HEK293 (cell line): ENCODE measurements around the gene PHACTR1.
A peak's percentile ranks its signal among the peaks of the same experiment; 100 is the strongest.

Experiments
- GFI1B ChIP-seq: fragments of 450-650 bp; formaldehyde crosslinking; IDR thresholded peaks from 2 replicates; pipeline ENCODE4 v1.5.1; 2016; ENCODE audit warnings: missing biosample characterization, missing genetic modification characterization
- GLIS1 ChIP-seq: fragments of 450-650 bp; formaldehyde crosslinking; IDR thresholded peaks from 2 replicates; pipeline ENCODE4 v1.5.1; 2016; ENCODE audit warnings: missing biosample characterization, missing genetic modification characterization
- HOXA7 ChIP-seq: sonication (generic); formaldehyde crosslinking; IDR thresholded peaks from 2 replicates; pipeline ENCODE4 v1.8.1; 2022; ENCODE audit warnings: missing genetic modification reagents, borderline replicate concordance
- IKZF3 ChIP-seq: fragments of 450-650 bp; IDR thresholded peaks from 2 replicates; pipeline ENCODE4 v1.5.0; 2018; ENCODE audit warnings: missing biosample characterization, mild to moderate bottlenecking, missing genetic modification characterization, moderate library complexity
- SP2 ChIP-seq: fragments of 450-650 bp; formaldehyde crosslinking; IDR thresholded peaks from 2 replicates; pipeline ENCODE4 v1.5.1; 2016; ENCODE audit warnings: missing biosample characterization, missing genetic modification characterization
- ZBTB20 ChIP-seq: fragments of 450-650 bp; formaldehyde crosslinking; IDR thresholded peaks from 2 replicates; pipeline ENCODE4 v1.5.1; 2016; ENCODE audit warnings: missing biosample characterization, missing genetic modification characterization
- ZNF23 ChIP-seq: fragments of 450-650 bp; formaldehyde crosslinking; IDR thresholded peaks from 2 replicates; pipeline ENCODE4 v1.5.1; 2016; ENCODE audit warnings: missing biosample characterization, missing genetic modification characterization, borderline replicate concordance
- ZNF266 ChIP-seq: fragments of 450-650 bp; formaldehyde crosslinking; IDR thresholded peaks from 2 replicates; pipeline ENCODE4 v1.5.1; 2016; ENCODE audit warnings: missing biosample characterization, missing genetic modification characterization, low read depth
- ZNF335 ChIP-seq: fragments of 450-650 bp; formaldehyde crosslinking; conservative IDR thresholded peaks from 2 replicates; pipeline ENCODE4 v1.5.1; 2016; ENCODE audit warnings: missing biosample characterization, missing genetic modification characterization
- ZNF404 ChIP-seq: fragments of 450-650 bp; formaldehyde crosslinking; IDR thresholded peaks from 2 replicates; pipeline ENCODE4 v1.5.1; 2017; ENCODE audit warnings: missing biosample characterization, missing genetic modification characterization
- ZNF423 ChIP-seq: fragments of 450-650 bp; formaldehyde crosslinking; IDR thresholded peaks from 2 replicates; pipeline ENCODE4 v1.5.1; 2016; ENCODE audit warnings: missing biosample characterization, missing genetic modification characterization
- ZNF48 ChIP-seq: fragments of 450-650 bp; formaldehyde crosslinking; IDR thresholded peaks from 2 replicates; pipeline ENCODE4 v1.5.1; 2016; ENCODE audit warnings: missing biosample characterization, missing genetic modification characterization
- ZNF501 ChIP-seq: fragments of 450-650 bp; formaldehyde crosslinking; IDR thresholded peaks from 2 replicates; pipeline ENCODE4 v1.5.1; 2016; ENCODE audit warnings: missing biosample characterization, missing genetic modification characterization
- ZNF544 ChIP-seq: fragments of 450-650 bp; formaldehyde crosslinking; IDR thresholded peaks from 2 replicates; pipeline ENCODE4 v1.5.0; 2017; ENCODE audit warnings: missing biosample characterization, missing genetic modification characterization
- ZNF585B ChIP-seq: fragments of 450-650 bp; formaldehyde crosslinking; IDR thresholded peaks from 2 replicates; pipeline ENCODE4 v1.5.1; 2016; ENCODE audit warnings: missing biosample characterization, missing genetic modification characterization
- ZNF830 ChIP-seq: fragments of 450-650 bp; IDR thresholded peaks from 2 replicates; pipeline ENCODE4 v1.5.0; 2018; ENCODE audit warnings: missing biosample characterization, missing genetic modification characterization, low read depth, mild to moderate bottlenecking, moderate library complexity
- ZNF843 ChIP-seq: fragments of 450-650 bp; formaldehyde crosslinking; IDR thresholded peaks from 2 replicates; pipeline ENCODE4 v1.5.1; 2016; ENCODE audit warnings: missing biosample characterization, missing genetic modification characterization
- TF ChIP-seq, protein P1 (sequence below): fragments of 450-650 bp; formaldehyde crosslinking; IDR thresholded peaks from 2 replicates; pipeline ENCODE4 v1.5.1; 2016; ENCODE audit warnings: missing biosample characterization, missing genetic modification characterization
- TF ChIP-seq, protein P2 (sequence below): fragments of 450-650 bp; formaldehyde crosslinking; IDR thresholded peaks from 2 replicates; pipeline ENCODE4 v1.5.1; 2016; ENCODE audit warnings: missing biosample characterization, missing genetic modification characterization, borderline replicate concordance
- TF ChIP-seq, protein P3 (sequence below): fragments of 450-650 bp; formaldehyde crosslinking; IDR thresholded peaks from 2 replicates; pipeline ENCODE4 v1.5.1; 2017; ENCODE audit warnings: missing biosample characterization, missing genetic modification characterization
- TF ChIP-seq, protein P4 (sequence below): fragments of 450-650 bp; formaldehyde crosslinking; IDR thresholded peaks from 2 replicates; pipeline ENCODE4 v1.5.1; 2016; ENCODE audit warnings: missing biosample characterization, missing genetic modification characterization
- TF ChIP-seq, protein P5 (sequence below): fragments of 450-650 bp; formaldehyde crosslinking; conservative IDR thresholded peaks from 2 replicates; pipeline ENCODE4 v1.5.1; 2016; ENCODE audit warnings: low read depth, missing biosample characterization, missing genetic modification characterization
- TF ChIP-seq, protein P6 (sequence below): fragments of 450-650 bp; IDR thresholded peaks from 2 replicates; pipeline ENCODE4 v1.5.1; 2018; ENCODE audit warnings: missing biosample characterization, mild to moderate bottlenecking, missing genetic modification characterization

PHACTR1 gene

DNA sequence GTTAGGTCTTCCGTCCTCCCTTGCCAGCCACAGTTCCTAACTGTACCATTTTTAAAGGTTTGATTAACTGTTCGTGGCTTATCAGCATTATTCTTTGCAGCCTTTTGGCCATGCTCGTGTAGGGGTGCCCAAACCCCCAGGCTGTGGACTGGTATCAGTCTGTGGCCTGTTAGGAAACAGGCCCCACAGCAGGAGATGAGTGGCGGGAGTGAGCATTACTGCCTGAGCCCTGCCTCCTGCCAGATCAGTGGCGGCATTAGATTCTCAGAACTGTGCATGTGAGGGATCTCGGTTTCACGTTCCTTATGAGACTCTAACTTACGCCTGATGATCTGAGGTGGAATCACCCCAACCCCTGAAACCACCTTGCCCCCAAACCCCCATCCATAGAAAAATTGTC is 532.4 kb downstream of the PHACTR1 start (continued):
- TF ChIP-seq, protein P1, sequence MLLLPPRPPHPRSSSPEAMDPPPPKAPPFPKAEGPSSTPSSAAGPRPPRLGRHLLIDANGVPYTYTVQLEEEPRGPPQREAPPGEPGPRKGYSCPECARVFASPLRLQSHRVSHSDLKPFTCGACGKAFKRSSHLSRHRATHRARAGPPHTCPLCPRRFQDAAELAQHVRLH (tag by site-specific recombination): no peak
- no peak for TF ChIP-seq ZNF585B
- no peak for TF ChIP-seq ZNF544 (tag by site-specific recombination)
- TF ChIP-seq ZNF423 (tag by site-specific recombination): 0 out of 2 replicates have a peak, but pooled peaks have one; percentile 17
- 0 out of 2 replicates have a peak, but pooled peaks have one; percentile 6 for TF ChIP-seq ZNF335 (tag by site-specific recombination)
- TF ChIP-seq, protein P2, sequence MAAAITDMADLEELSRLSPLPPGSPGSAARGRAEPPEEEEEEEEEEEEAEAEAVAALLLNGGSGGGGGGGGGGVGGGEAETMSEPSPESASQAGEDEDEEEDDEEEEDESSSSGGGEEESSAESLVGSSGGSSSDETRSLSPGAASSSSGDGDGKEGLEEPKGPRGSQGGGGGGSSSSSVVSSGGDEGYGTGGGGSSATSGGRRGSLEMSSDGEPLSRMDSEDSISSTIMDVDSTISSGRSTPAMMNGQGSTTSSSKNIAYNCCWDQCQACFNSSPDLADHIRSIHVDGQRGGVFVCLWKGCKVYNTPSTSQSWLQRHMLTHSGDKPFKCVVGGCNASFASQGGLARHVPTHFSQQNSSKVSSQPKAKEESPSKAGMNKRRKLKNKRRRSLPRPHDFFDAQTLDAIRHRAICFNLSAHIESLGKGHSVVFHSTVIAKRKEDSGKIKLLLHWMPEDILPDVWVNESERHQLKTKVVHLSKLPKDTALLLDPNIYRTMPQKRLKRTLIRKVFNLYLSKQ (tag by site-specific recombination): no peak
- no peak for TF ChIP-seq ZNF830
- TF ChIP-seq, protein P3, sequence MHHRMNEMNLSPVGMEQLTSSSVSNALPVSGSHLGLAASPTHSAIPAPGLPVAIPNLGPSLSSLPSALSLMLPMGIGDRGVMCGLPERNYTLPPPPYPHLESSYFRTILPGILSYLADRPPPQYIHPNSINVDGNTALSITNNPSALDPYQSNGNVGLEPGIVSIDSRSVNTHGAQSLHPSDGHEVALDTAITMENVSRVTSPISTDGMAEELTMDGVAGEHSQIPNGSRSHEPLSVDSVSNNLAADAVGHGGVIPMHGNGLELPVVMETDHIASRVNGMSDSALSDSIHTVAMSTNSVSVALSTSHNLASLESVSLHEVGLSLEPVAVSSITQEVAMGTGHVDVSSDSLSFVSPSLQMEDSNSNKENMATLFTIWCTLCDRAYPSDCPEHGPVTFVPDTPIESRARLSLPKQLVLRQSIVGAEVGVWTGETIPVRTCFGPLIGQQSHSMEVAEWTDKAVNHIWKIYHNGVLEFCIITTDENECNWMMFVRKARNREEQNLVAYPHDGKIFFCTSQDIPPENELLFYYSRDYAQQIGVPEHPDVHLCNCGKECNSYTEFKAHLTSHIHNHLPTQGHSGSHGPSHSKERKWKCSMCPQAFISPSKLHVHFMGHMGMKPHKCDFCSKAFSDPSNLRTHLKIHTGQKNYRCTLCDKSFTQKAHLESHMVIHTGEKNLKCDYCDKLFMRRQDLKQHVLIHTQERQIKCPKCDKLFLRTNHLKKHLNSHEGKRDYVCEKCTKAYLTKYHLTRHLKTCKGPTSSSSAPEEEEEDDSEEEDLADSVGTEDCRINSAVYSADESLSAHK (tag by site-specific recombination): no peak
- no peak for TF ChIP-seq IKZF3 (tag by site-specific recombination)
- TF ChIP-seq GFI1B: no peak
- TF ChIP-seq, protein P4, sequence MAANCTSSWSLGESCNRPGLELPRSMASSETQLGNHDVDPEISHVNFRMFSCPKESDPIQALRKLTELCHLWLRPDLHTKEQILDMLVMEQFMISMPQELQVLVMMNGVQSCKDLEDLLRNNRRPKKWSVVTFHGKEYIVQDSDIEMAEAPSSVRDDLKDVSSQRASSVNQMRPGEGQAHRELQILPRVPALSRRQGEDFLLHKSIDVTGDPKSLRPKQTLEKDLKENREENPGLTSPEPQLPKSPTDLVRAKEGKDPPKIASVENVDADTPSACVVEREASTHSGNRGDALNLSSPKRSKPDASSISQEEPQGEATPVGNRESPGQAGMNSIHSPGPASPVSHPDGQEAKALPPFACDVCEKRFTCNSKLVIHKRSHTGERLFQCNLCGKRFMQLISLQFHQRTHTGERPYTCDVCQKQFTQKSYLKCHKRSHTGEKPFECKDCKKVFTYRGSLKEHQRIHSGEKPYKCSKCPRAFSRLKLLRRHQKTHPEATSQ (tag by site-specific recombination): no peak
- no peak for TF ChIP-seq HOXA7
- TF ChIP-seq GLIS1 (tag by site-specific recombination): no peak
- TF ChIP-seq SP2 (tag by site-specific recombination): no peak
- TF ChIP-seq ZNF843 (tag by site-specific recombination): 0 out of 2 replicates have a peak, but pooled peaks have one; percentile 44
- TF ChIP-seq ZNF23 (tag by site-specific recombination): no peak
- TF ChIP-seq ZNF501 (tag by site-specific recombination): no peak
- no peak for TF ChIP-seq ZNF48 (tag by site-specific recombination)
- TF ChIP-seq ZNF404: no peak
- TF ChIP-seq ZNF266: no peak
- TF ChIP-seq, protein P5, sequence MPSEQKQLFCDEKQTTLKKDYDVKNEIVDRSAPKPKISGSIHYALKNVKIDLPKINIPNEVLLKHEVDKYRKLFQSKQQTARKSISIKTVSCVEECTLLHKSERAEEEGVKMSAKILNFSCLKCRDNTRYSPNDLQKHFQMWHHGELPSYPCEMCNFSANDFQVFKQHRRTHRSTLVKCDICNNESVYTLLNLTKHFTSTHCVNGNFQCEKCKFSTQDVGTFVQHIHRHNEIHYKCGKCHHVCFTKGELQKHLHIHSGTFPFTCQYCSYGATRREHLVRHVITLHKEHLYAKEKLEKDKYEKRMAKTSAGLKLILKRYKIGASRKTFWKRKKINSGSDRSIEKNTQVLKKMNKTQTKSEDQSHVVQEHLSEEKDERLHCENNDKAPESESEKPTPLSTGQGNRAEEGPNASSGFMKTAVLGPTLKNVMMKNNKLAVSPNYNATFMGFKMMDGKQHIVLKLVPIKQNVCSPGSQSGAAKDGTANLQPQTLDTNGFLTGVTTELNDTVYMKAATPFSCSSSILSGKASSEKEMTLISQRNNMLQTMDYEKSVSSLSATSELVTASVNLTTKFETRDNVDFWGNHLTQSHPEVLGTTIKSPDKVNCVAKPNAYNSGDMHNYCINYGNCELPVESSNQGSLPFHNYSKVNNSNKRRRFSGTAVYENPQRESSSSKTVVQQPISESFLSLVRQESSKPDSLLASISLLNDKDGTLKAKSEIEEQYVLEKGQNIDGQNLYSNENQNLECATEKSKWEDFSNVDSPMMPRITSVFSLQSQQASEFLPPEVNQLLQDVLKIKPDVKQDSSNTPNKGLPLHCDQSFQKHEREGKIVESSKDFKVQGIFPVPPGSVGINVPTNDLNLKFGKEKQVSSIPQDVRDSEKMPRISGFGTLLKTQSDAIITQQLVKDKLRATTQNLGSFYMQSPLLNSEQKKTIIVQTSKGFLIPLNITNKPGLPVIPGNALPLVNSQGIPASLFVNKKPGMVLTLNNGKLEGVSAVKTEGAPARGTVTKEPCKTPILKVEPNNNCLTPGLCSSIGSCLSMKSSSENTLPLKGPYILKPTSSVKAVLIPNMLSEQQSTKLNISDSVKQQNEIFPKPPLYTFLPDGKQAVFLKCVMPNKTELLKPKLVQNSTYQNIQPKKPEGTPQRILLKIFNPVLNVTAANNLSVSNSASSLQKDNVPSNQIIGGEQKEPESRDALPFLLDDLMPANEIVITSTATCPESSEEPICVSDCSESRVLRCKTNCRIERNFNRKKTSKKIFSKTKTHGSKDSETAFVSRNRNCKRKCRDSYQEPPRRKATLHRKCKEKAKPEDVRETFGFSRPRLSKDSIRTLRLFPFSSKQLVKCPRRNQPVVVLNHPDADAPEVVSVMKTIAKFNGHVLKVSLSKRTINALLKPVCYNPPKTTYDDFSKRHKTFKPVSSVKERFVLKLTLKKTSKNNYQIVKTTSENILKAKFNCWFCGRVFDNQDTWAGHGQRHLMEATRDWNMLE: no peak
- TF ChIP-seq, protein P6, sequence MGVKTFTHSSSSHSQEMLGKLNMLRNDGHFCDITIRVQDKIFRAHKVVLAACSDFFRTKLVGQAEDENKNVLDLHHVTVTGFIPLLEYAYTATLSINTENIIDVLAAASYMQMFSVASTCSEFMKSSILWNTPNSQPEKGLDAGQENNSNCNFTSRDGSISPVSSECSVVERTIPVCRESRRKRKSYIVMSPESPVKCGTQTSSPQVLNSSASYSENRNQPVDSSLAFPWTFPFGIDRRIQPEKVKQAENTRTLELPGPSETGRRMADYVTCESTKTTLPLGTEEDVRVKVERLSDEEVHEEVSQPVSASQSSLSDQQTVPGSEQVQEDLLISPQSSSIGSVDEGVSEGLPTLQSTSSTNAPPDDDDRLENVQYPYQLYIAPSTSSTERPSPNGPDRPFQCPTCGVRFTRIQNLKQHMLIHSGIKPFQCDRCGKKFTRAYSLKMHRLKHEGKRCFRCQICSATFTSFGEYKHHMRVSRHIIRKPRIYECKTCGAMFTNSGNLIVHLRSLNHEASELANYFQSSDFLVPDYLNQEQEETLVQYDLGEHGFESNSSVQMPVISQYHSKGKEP (tag by site-specific recombination): peak; percentile 5; the same call in 1 of the 2 replicates
- peak; percentile 99 for TF ChIP-seq ZBTB20 (tag by site-specific recombination)
